HG02852 (cell line): ENCODE measurements around the gene DIP2C.
"Not testable (repeated sequence)": the region's sequence is repeated elsewhere in the genome, so short reads cannot be mapped to it uniquely, and the experiment has no call there.

Experiments
- ATAC-seq: cut with Tn5 transposase; IDR thresholded peaks from one replicate; pipeline ENCODE4 v1.9.1; 2021; ENCODE audit warnings: mild to moderate bottlenecking, moderate library complexity; ENCODE audit not compliant: unreplicated experiment

The DIP2C gene

GRCh38 chr10:406976-407375 is 282.5 kb downstream of the DIP2C start:
- ATAC-seq: no peak

- ATAC-seq: no peak
Observed at GRCh38 chr10:405648-406047, 283.8 kb downstream of the DIP2C start.

- no peak for ATAC-seq
Observed at GRCh38 chr10:404991-405390, 284.5 kb downstream of the DIP2C start.

- no peak for ATAC-seq
Observed at GRCh38 chr10:404346-404745, 285.1 kb downstream of the DIP2C start.

- no peak for ATAC-seq
Observed at GRCh38 chr10:398954-399353, 290.5 kb downstream of the DIP2C start.

- ATAC-seq: no peak
Observed at GRCh38 chr10:397321-398068, 292.0 kb downstream of the DIP2C start.

- no peak for ATAC-seq
Observed at GRCh38 chr10:396535-397220, 292.8 kb downstream of the DIP2C start.

GRCh38 chr10:396107-396506 is 293.4 kb downstream of the DIP2C start:
- ATAC-seq: no peak

- ATAC-seq: no peak
Observed at GRCh38 chr10:395665-396064, 293.8 kb downstream of the DIP2C start.

- not testable (repeated sequence) for ATAC-seq
Observed at GRCh38 chr10:394439-395101, 294.9 kb downstream of the DIP2C start.

GRCh38 chr10:393787-394438 is 295.6 kb downstream of the DIP2C start:
- no peak for ATAC-seq

- no peak for ATAC-seq
Observed at GRCh38 chr10:393106-393745, 296.2 kb downstream of the DIP2C start.

GRCh38 chr10:392705-393037 is 296.8 kb downstream of the DIP2C start:
- no peak for ATAC-seq

GRCh38 chr10:391847-392704 is 297.4 kb downstream of the DIP2C start:
- ATAC-seq: no peak

- no peak for ATAC-seq
Observed at GRCh38 chr10:391305-391704, 298.2 kb downstream of the DIP2C start.

- ATAC-seq: no peak
Observed at GRCh38 chr10:390449-391100, 298.9 kb downstream of the DIP2C start.

- no peak for ATAC-seq
Observed at GRCh38 chr10:389836-390448, 299.5 kb downstream of the DIP2C start.

- ATAC-seq: no peak
Observed at GRCh38 chr10:389261-389790, 300.1 kb downstream of the DIP2C start.

- ATAC-seq: no peak
Observed at GRCh38 chr10:388661-389045, 300.8 kb downstream of the DIP2C start.
